ENCODE data around the gene CAMTA1.

CAMTA1 gene

GRCh38 chr1:7620196-7620595, 834.9 kb downstream of the CAMTA1 start:
- Mint-ChIP-seq H3K27me3 (peaks cover 3% of the 10 kb centered on the region), H3K4me1 (ENCODE audit: low read depth) (no peaks in the 10 kb centered on the region), H3K36me3 (ENCODE audit: low read depth) (no peaks in the 10 kb centered on the region), H3K4me3 (no peak overlapping the region), H3K9me3 (no peaks in the 10 kb centered on the region), H3K27ac (no peak overlapping the region)
- intact Hi-C loops (cut with micrococcal nuclease): no loop called here

- Mint-ChIP-seq H3K27me3 (peaks cover 3% of the 10 kb centered on the region), H3K36me3 (ENCODE audit: low read depth) (no peaks in the 10 kb centered on the region), H3K4me3 (no peak overlapping the region), H3K27ac (no peak overlapping the region), H3K4me1 (ENCODE audit: low read depth) (no peaks in the 10 kb centered on the region), H3K9me3 (no peaks in the 10 kb centered on the region)
- intact Hi-C loops (cut with micrococcal nuclease): no loop called here
Observed at GRCh38 chr1:7621334-7622219, 836.3 kb downstream of the CAMTA1 start.

- no peaks in the 10 kb centered on the region for H3K9me3 Mint-ChIP-seq
- H3K27ac Mint-ChIP-seq: no peak overlapping the region
- peaks cover 3% of the 10 kb centered on the region for H3K27me3 Mint-ChIP-seq
- H3K4me1 Mint-ChIP-seq (ENCODE audit: low read depth): no peaks in the 10 kb centered on the region
- H3K4me3 Mint-ChIP-seq: no peak overlapping the region
- no peaks in the 10 kb centered on the region for H3K36me3 Mint-ChIP-seq (ENCODE audit: low read depth)
- intact Hi-C loops (cut with micrococcal nuclease): no loop called here
Observed at GRCh38 chr1:7623842-7624241, 838.6 kb downstream of the CAMTA1 start.

DNA sequence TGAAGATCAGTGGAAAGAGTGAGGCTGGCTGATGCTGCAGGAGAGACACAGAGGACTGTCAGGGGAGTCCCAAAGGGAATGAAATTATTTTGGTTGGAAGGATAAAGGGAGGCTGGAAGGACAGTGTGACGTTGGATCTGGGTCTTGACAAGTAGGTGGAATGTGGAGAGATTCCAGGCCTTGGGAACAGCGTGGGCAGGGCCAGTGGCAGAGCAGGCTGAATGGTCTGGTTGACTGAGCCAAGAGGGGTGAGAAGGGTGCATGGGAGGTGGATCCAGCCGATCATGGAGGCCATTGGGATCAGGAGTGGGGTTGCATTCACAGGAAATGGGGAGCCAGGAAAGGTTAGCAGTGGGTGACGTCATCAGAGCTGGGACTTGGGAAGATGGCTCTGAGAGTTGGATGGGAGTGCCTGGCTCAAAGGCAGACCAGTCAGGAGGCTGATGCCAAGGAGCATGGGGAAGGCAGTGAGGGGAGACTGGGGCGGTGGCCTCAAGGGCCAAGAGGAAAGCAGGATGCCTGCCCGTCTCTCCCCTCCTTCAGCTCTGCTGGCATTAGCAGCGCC, 839.6 kb downstream of the CAMTA1 start:
- Mint-ChIP-seq H3K27ac (no peak overlapping the region), H3K9me3 (no peaks in the 10 kb centered on the region), H3K4me3 (no peak overlapping the region), H3K36me3 (ENCODE audit: low read depth) (no peaks in the 10 kb centered on the region), H3K27me3 (peaks cover 4% of the 10 kb centered on the region), H3K4me1 (ENCODE audit: low read depth) (no peaks in the 10 kb centered on the region)
- intact Hi-C loops (cut with micrococcal nuclease): no loop called here

GRCh38 chr1:7625401-7625800, 840.1 kb downstream of the CAMTA1 start:
- no peak overlapping the region for H3K4me3 Mint-ChIP-seq
- H3K36me3 Mint-ChIP-seq (ENCODE audit: low read depth): no peaks in the 10 kb centered on the region
- H3K27ac Mint-ChIP-seq: no peak overlapping the region
- no peaks in the 10 kb centered on the region for H3K4me1 Mint-ChIP-seq (ENCODE audit: low read depth)
- no peaks in the 10 kb centered on the region for H3K9me3 Mint-ChIP-seq
- H3K27me3 Mint-ChIP-seq: peaks cover 4% of the 10 kb centered on the region
- intact Hi-C loops (cut with micrococcal nuclease): no loop called here

- intact Hi-C loops (cut with micrococcal nuclease): no loop called here
- Mint-ChIP-seq H3K9me3 (no peaks in the 10 kb centered on the region), H3K27ac (no peak overlapping the region), H3K4me3 (no peak overlapping the region), H3K36me3 (ENCODE audit: low read depth) (no peaks in the 10 kb centered on the region), H3K27me3 (peaks cover 19% of the 10 kb centered on the region), H3K4me1 (ENCODE audit: low read depth) (no peaks in the 10 kb centered on the region)
Observed at GRCh38 chr1:7628273-7628672, 843.0 kb downstream of the CAMTA1 start.

- no peaks in the 10 kb centered on the region for H3K4me1 Mint-ChIP-seq (ENCODE audit: low read depth)
- no peaks in the 10 kb centered on the region for H3K36me3 Mint-ChIP-seq (ENCODE audit: low read depth)
- intact Hi-C loops (cut with micrococcal nuclease): no loop called here
- no peaks in the 10 kb centered on the region for H3K9me3 Mint-ChIP-seq
- no peak overlapping the region for H3K4me3 Mint-ChIP-seq
- peaks cover 19% of the 10 kb centered on the region for H3K27me3 Mint-ChIP-seq
- H3K27ac Mint-ChIP-seq: no peak overlapping the region
Observed at GRCh38 chr1:7629011-7629410, 843.8 kb downstream of the CAMTA1 start.

GRCh38 chr1:7629465-7630195, 844.4 kb downstream of the CAMTA1 start:
- peaks cover 21% of the 10 kb centered on the region for H3K27me3 Mint-ChIP-seq
- H3K27ac Mint-ChIP-seq: no peak overlapping the region
- H3K9me3 Mint-ChIP-seq: no peaks in the 10 kb centered on the region
- intact Hi-C loops (cut with micrococcal nuclease): no loop called here
- H3K36me3 Mint-ChIP-seq (ENCODE audit: low read depth): no peaks in the 10 kb centered on the region
- no peaks in the 10 kb centered on the region for H3K4me1 Mint-ChIP-seq (ENCODE audit: low read depth)
- H3K4me3 Mint-ChIP-seq: no peak overlapping the region

DNA sequence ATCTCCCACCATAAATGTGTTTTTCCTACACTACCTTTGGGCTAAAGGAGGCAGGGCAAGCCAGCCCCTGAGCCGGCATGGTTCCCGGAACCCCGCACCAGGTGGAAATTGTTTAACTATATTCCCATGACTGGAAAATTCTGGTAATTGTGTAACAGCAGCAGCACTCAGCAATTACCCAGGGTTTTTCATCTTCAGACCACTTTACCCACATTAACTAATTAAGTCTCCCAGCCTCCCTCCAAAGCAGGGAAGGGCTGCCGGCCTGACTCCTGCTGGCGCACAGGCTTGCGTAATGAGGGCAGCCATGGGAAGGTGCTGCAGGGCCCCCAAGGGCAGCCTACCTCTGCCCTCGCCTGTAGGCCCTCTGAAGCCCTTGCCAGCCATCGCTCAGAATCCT, 845.1 kb downstream of the CAMTA1 start:
- no peak overlapping the region for H3K4me3 Mint-ChIP-seq
- no peaks in the 10 kb centered on the region for H3K36me3 Mint-ChIP-seq (ENCODE audit: low read depth)
- intact Hi-C loops (cut with micrococcal nuclease): no loop called here
- H3K4me1 Mint-ChIP-seq (ENCODE audit: low read depth): no peaks in the 10 kb centered on the region
- H3K27me3 Mint-ChIP-seq: peaks cover 21% of the 10 kb centered on the region
- no peaks in the 10 kb centered on the region for H3K9me3 Mint-ChIP-seq
- no peak overlapping the region for H3K27ac Mint-ChIP-seq

- no peaks in the 10 kb centered on the region for H3K36me3 Mint-ChIP-seq (ENCODE audit: low read depth)
- no peaks in the 10 kb centered on the region for H3K9me3 Mint-ChIP-seq
- peaks cover 21% of the 10 kb centered on the region for H3K27me3 Mint-ChIP-seq
- H3K4me1 Mint-ChIP-seq (ENCODE audit: low read depth): no peaks in the 10 kb centered on the region
- no peak overlapping the region for H3K27ac Mint-ChIP-seq
- intact Hi-C loops (cut with micrococcal nuclease): no loop called here
- H3K4me3 Mint-ChIP-seq: no peak overlapping the region
Observed at GRCh38 chr1:7632176-7632575, 846.9 kb downstream of the CAMTA1 start.

GRCh38 chr1:7632681-7633080, 847.4 kb downstream of the CAMTA1 start:
- H3K36me3 Mint-ChIP-seq (ENCODE audit: low read depth): no peaks in the 10 kb centered on the region
- no peak overlapping the region for H3K4me3 Mint-ChIP-seq
- H3K9me3 Mint-ChIP-seq: no peaks in the 10 kb centered on the region
- H3K27me3 Mint-ChIP-seq: peaks cover 21% of the 10 kb centered on the region
- H3K27ac Mint-ChIP-seq: no peak overlapping the region
- intact Hi-C loops (cut with micrococcal nuclease): no loop called here
- no peaks in the 10 kb centered on the region for H3K4me1 Mint-ChIP-seq (ENCODE audit: low read depth)

DNA sequence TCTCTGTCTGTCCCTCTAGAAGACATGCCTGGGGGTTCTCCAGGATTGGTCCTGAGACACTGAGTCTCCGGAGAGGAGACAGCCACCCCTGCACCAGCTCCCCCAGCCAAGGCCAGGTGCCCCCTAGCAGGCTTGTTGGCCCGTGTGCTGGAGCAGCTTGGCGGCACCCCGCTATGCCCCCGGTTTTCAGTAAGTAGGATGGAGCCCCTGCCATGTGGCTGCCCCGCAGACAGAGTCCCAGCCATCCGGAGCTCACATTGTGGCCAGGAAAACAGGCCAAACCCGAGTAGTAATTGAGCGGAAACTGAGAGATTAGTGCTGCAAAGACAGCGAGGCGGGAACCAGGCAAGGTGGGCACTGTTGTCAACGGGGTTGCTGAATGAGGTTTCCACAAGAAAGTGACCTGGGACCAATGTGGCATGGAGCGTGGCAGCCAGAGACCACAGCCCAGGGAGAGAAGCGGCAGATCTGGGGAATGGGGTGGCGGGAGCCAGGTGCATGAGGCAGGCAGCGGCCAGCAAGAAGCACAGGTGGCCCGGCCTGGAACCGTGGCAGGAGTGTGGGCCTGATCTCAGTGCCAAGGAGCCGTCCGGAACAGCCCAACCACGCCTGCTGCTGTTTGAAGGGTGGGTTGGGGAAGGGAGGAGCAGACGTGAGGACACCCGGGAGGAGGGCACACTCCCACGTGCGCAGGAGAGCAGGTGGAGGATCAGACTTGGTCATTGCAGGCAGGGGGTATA, 848.4 kb downstream of the CAMTA1 start:
- H3K27ac Mint-ChIP-seq: no peak overlapping the region
- H3K36me3 Mint-ChIP-seq (ENCODE audit: low read depth): no peaks in the 10 kb centered on the region

GRCh38 chr1:7634546-7635240, 849.4 kb downstream of the CAMTA1 start:
- Mint-ChIP-seq H3K27ac (no peak overlapping the region), H3K4me1 (ENCODE audit: low read depth) (no peaks in the 10 kb centered on the region), H3K4me3 (no peak overlapping the region), H3K36me3 (ENCODE audit: low read depth) (no peaks in the 10 kb centered on the region), H3K9me3 (no peaks in the 10 kb centered on the region), H3K27me3 (peaks cover 20% of the 10 kb centered on the region)
- intact Hi-C loops (cut with micrococcal nuclease): no loop called here

More for the DNA sequence above, 848.4 kb downstream of the CAMTA1 start:
- Mint-ChIP-seq H3K27me3 (peaks cover 21% of the 10 kb centered on the region), H3K9me3 (no peaks in the 10 kb centered on the region), H3K4me3 (no peak overlapping the region), H3K4me1 (ENCODE audit: low read depth) (no peaks in the 10 kb centered on the region)
- intact Hi-C loops (cut with micrococcal nuclease): no loop called here

Data from dendritic cell treated with granulocyte-macrophage colony-stimulating factor and Interleukin-4, amounts not matched to agents 40 ng/mL and 50 ng/mL, for 4 days (primary cell).